Caco-2 (cell line): ENCODE results near the gene UGT2A1. TPM values are rescaled to one million over a fixed set of nuclear protein-coding genes. Genes with fewer than 3 reads are reported as not detected.

Source experiments
- BruUV-seq: library from RNA; stranded (reverse); fragments of 400-500 nt; replicated peaks from 2 replicates; lab custom pipeline; 2021; lab: Mats Ljungman, UMichigan
- CTCF ChIA-PET: fragments of 300-600 bp; sonication (Branson Sonifier 250); formaldehyde crosslinking; loops from one replicate; lab custom pipeline; 2022; ENCODE audit warnings: antibody characterized with exemption; lab: Charles Lee
- POLR2A ChIA-PET: fragments of 300-600 bp; sonication (Branson Sonifier 250); formaldehyde crosslinking; loops from one replicate; lab custom pipeline; 2022; ENCODE audit warnings: antibody characterized with exemption; lab: Charles Lee
- DNase-seq, 2 experiments: peaks; one replicate each; pipeline versions ENCODE4 v3.0.0 to v3.0.0-alpha.2; 2020 to 2022
- H3K27me3 ChIP-seq: replicated peaks from 2 replicates; pipeline ENCODE4 v1.6.0; 2011; ENCODE audit warnings: low read length; ENCODE audit not compliant: control insufficient read depth, insufficient read depth
- H3K36me3 ChIP-seq: 2 replicates; pipeline ENCODE4 v1.5.1; 2011; ENCODE audit warnings: low read length; ENCODE audit not compliant: control insufficient read depth, insufficient read depth
- H3K4me1 ChIP-seq: fragments of 250-450 bp; sonication (Bioruptor Pico); 2 replicates; pipeline ENCODE4 v1.5.1; 2020; ENCODE audit warnings: mild to moderate bottlenecking
- H3K4me3 ChIP-seq: 2 replicates; pipeline ENCODE4 v1.5.1; 2011; ENCODE audit warnings: low read depth, mild to moderate bottlenecking, control low read depth, low read length
- H3K9me3 ChIP-seq: fragments of 250-450 bp; sonication (Bioruptor Pico); 2 replicates; pipeline ENCODE4 v1.5.1; 2020; ENCODE audit warnings: mild to moderate bottlenecking, moderate library complexity
- H3K27ac Mint-ChIP-seq: one replicate; pipeline ENCODE4 v1.8.0; 2022; ENCODE audit warnings: mixed read lengths; ENCODE audit not compliant: unreplicated experiment
- H3K27me3 Mint-ChIP-seq: one replicate; pipeline ENCODE4 v1.8.0; 2022; ENCODE audit warnings: mixed read lengths; ENCODE audit not compliant: insufficient read depth, unreplicated experiment
- H3K36me3 Mint-ChIP-seq: one replicate; pipeline ENCODE4 v1.8.0; 2022; ENCODE audit warnings: mild to moderate bottlenecking, mixed read lengths; ENCODE audit not compliant: insufficient read depth, unreplicated experiment
- H3K4me1 Mint-ChIP-seq: one replicate; pipeline ENCODE4 v1.8.0; 2022; ENCODE audit warnings: low read depth, mixed read lengths; ENCODE audit not compliant: unreplicated experiment
- H3K4me3 Mint-ChIP-seq: one replicate; pipeline ENCODE4 v1.8.0; 2022; ENCODE audit warnings: mild to moderate bottlenecking, moderate library complexity, mixed read lengths; ENCODE audit not compliant: unreplicated experiment
- H3K9me3 Mint-ChIP-seq: one replicate; pipeline ENCODE4 v1.8.0; 2022; ENCODE audit warnings: mixed read lengths; ENCODE audit not compliant: unreplicated experiment
- intact Hi-C: fragments of 100-400 bp; cut with micrococcal nuclease; formaldehyde crosslinking; loops from one replicate; pipeline ENCODE4 v1.10.0; 2022; ENCODE audit not compliant: unreplicated experiment
- total RNA-seq: library from RNA; stranded (reverse); gene quantifications from 2 replicates; pipeline ENCODE4 v1.2.3, GENCODE V29; 2022
- TF ChIP-seq, protein P1 (sequence below), 2 experiments: fragments of 200-600 bp in 1 of 2; IDR thresholded peaks; 1 replicate in 1 of 2; 2 replicates in 1 of 2; pipeline versions ENCODE4 v1.5.1 to v1.8.0; 2011 to 2022; ENCODE audit warnings: antibody characterized with exemption in 1 of 2, control low read depth in 1 of 2, inconsistent platforms in 1 of 2, low read depth in 1 of 2, low read length in 1 of 2, mild to moderate bottlenecking in 1 of 2, moderate library complexity in 1 of 2; ENCODE audit not compliant: insufficient read depth in 1 of 2, severe bottlenecking in 1 of 2, unreplicated experiment in 1 of 2

The UGT2A1 gene
- total RNA-seq, 1 experiment from 2014 or later: not detected

GRCh38 chr4:69639542-69639941 lies 13.5 kb downstream of the UGT2A1 start, which contains the start of gene UGT2A2:
Gene UGT2A2 (minus strand): TSS chr4:69639642. CDS start chr4:69639640, 2 bp downstream.
- DNase-seq: no peak
- Histone ChIP-seq H3K36me3 (no peaks in the 10 kb centered on the region), H3K9me3 (no peaks in the 10 kb centered on the region), H3K27me3 (no peaks in the 10 kb centered on the region), H3K4me3 (no peak within 1 kb of the TSS), H3K4me1 (no peaks in the 10 kb centered on the region)
- intact Hi-C loops: no loop called here
- BruUV-seq: no TSS peak
- Mint-ChIP-seq H3K36me3 (no peaks in the 10 kb centered on the region), H3K4me3 (no peak within 1 kb of the TSS), H3K4me1 (no peaks in the 10 kb centered on the region), H3K9me3 (no peaks in the 10 kb centered on the region), H3K27me3 (no peaks in the 10 kb centered on the region), H3K27ac (no peak within 1 kb of the TSS)
- TF ChIP-seq, protein P1, sequence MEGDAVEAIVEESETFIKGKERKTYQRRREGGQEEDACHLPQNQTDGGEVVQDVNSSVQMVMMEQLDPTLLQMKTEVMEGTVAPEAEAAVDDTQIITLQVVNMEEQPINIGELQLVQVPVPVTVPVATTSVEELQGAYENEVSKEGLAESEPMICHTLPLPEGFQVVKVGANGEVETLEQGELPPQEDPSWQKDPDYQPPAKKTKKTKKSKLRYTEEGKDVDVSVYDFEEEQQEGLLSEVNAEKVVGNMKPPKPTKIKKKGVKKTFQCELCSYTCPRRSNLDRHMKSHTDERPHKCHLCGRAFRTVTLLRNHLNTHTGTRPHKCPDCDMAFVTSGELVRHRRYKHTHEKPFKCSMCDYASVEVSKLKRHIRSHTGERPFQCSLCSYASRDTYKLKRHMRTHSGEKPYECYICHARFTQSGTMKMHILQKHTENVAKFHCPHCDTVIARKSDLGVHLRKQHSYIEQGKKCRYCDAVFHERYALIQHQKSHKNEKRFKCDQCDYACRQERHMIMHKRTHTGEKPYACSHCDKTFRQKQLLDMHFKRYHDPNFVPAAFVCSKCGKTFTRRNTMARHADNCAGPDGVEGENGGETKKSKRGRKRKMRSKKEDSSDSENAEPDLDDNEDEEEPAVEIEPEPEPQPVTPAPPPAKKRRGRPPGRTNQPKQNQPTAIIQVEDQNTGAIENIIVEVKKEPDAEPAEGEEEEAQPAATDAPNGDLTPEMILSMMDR (IDR thresholded peaks at IDR 0.05; ENCODE audit: insufficient read depth in 1 of 2, low read depth in 1 of 2, low read length in 1 of 2, severe bottlenecking in 1 of 2, unreplicated experiment in 1 of 2): no peak
- ChIA-PET CTCF (no interaction called here), POLR2A (no interaction called here)

GRCh38 chr4:69617083-69617694 lies 35.9 kb downstream of the UGT2A1 start:
- Histone ChIP-seq H3K4me1 (no peaks in the 10 kb centered on the region), H3K4me3 (no peak overlapping the region), H3K36me3 (no peaks in the 10 kb centered on the region), H3K9me3 (peaks cover 3% of the 10 kb centered on the region; the same call in 1 of the 2 replicates), H3K27me3 (no peaks in the 10 kb centered on the region)
- Mint-ChIP-seq H3K27ac (no peak overlapping the region), H3K27me3 (no peaks in the 10 kb centered on the region), H3K36me3 (no peaks in the 10 kb centered on the region), H3K9me3 (peaks cover 36% of the 10 kb centered on the region), H3K4me3 (no peak overlapping the region), H3K4me1 (no peaks in the 10 kb centered on the region)
- intact Hi-C loops: loop anchor here (1.0 to 10.0 kb wide), 2 partner anchors 1119 to 1342 kb away; no protein-coding TSS in a partner anchor
- CTCF ChIA-PET: interaction anchor here (0.9 to 1.0 kb wide), 2 partner anchors 147 to 299 kb away, joined by 3 to 7 read pairs; no protein-coding TSS in a partner anchor
- DNase-seq: peak in 1 of 2 experiments; percentile 52
- BruUV-seq: no TSS peak
- TF ChIP-seq, protein P1 (IDR thresholded peaks at IDR 0.05; ENCODE audit: insufficient read depth in 1 of 2, low read depth in 1 of 2, low read length in 1 of 2, severe bottlenecking in 1 of 2, unreplicated experiment in 1 of 2): peak; percentile 52 to 54
- POLR2A ChIA-PET: no interaction called here

DNA sequence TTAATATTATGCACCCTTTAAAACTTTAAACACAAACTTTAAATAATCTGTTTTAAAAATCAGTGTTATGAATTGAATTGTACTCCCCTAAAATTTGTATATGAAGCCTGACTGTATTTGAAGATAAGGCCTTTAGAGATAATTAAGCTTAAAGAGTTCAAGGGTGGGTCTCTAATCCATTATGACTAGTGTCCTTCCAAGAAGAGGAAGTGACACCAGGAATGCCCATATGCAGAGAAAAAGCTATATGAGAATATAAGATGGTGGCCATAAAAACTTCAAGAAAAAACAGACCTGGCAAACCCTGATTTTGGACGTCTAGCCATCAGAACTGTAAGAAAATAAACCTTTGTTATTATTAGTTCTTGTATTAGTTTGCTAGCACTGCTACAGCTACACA lies 42.6 kb downstream of the UGT2A1 start:
- no peak overlapping the region for H3K27ac Mint-ChIP-seq
- no peaks in the 10 kb centered on the region for H3K27me3 Mint-ChIP-seq
- H3K36me3 Mint-ChIP-seq: no peaks in the 10 kb centered on the region
- peaks cover 3% of the 10 kb centered on the region; the same call in 1 of the 2 replicates for H3K9me3 ChIP-seq
- TF ChIP-seq, protein P1 (IDR thresholded peaks at IDR 0.05; ENCODE audit: insufficient read depth in 1 of 2, low read depth in 1 of 2, low read length in 1 of 2, severe bottlenecking in 1 of 2, unreplicated experiment in 1 of 2): no peak
- no peak for DNase-seq
- intact Hi-C loops: loop anchor here (10.0 kb wide), 1 partner anchor 1336 kb away; no protein-coding TSS in a partner anchor
- no peak overlapping the region for H3K4me3 ChIP-seq
- peaks cover 16% of the 10 kb centered on the region for H3K9me3 Mint-ChIP-seq
- no peaks in the 10 kb centered on the region for H3K36me3 ChIP-seq
- no peak overlapping the region for H3K4me3 Mint-ChIP-seq
- no peaks in the 10 kb centered on the region for H3K27me3 ChIP-seq
- H3K4me1 ChIP-seq: no peaks in the 10 kb centered on the region
- no TSS peak for BruUV-seq
- H3K4me1 Mint-ChIP-seq: no peaks in the 10 kb centered on the region
- ChIA-PET CTCF (no interaction called here), POLR2A (no interaction called here)
